GM10248 (cell line): ENCODE data around the gene TNFRSF19.

ENCODE experiments used
- CTCF ChIA-PET: fragments of 300-600 bp; sonication (Branson Sonifier 250); formaldehyde crosslinking; extraction: SDS; loops from one replicate; lab custom pipeline; 2021; ENCODE audit warnings: antibody characterized with exemption; lab: Yijun Ruan, JAX
- POLR2A ChIA-PET: fragments of 350-650 bp; sonication (Branson Sonifier 250); formaldehyde crosslinking; extraction: SDS; loops from one replicate; lab custom pipeline; 2020; ENCODE audit warnings: antibody characterized with exemption; lab: Yijun Ruan, JAX
- DNase-seq: peaks from one replicate; pipeline ENCODE4 v3.0.0; 2012; ENCODE audit errors: extremely low spot score
- TF ChIP-seq, protein P1 (sequence below): IDR thresholded peaks from 2 replicates; pipeline ENCODE4 v1.5.1; 2012; ENCODE audit warnings: mild to moderate bottlenecking, low read depth; ENCODE audit errors: extremely low read depth, missing control alignments, control extremely low read depth

The TNFRSF19 gene

DNA sequence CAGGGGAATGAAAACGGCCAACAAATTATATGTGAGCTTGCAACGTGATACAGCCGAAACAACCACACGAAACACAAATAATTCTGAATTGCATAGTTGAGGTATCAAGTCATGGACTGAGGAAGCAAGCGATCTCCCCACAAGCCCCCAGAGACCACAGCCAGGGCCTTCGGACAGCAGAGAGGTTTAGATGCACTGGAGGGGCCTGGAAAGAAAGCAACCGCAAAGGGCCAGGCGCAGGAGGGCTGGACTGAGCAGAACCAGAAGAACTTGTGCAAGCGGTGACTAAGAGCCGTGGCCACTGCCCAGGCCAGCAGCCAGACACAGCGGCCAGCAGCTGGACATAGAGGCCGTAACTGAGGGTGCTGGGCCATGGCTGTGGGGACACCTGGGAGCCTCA lies 131.4 kb downstream of the TNFRSF19 start:
- TF ChIP-seq, protein P1, sequence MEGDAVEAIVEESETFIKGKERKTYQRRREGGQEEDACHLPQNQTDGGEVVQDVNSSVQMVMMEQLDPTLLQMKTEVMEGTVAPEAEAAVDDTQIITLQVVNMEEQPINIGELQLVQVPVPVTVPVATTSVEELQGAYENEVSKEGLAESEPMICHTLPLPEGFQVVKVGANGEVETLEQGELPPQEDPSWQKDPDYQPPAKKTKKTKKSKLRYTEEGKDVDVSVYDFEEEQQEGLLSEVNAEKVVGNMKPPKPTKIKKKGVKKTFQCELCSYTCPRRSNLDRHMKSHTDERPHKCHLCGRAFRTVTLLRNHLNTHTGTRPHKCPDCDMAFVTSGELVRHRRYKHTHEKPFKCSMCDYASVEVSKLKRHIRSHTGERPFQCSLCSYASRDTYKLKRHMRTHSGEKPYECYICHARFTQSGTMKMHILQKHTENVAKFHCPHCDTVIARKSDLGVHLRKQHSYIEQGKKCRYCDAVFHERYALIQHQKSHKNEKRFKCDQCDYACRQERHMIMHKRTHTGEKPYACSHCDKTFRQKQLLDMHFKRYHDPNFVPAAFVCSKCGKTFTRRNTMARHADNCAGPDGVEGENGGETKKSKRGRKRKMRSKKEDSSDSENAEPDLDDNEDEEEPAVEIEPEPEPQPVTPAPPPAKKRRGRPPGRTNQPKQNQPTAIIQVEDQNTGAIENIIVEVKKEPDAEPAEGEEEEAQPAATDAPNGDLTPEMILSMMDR: no peak
- ChIA-PET POLR2A (no interaction called here), CTCF (interaction anchor here (1.6 kb wide), 1 partner anchor 18 kb away, joined by 3 read pairs; no protein-coding TSS in a partner anchor)
- no peak for DNase-seq

DNA sequence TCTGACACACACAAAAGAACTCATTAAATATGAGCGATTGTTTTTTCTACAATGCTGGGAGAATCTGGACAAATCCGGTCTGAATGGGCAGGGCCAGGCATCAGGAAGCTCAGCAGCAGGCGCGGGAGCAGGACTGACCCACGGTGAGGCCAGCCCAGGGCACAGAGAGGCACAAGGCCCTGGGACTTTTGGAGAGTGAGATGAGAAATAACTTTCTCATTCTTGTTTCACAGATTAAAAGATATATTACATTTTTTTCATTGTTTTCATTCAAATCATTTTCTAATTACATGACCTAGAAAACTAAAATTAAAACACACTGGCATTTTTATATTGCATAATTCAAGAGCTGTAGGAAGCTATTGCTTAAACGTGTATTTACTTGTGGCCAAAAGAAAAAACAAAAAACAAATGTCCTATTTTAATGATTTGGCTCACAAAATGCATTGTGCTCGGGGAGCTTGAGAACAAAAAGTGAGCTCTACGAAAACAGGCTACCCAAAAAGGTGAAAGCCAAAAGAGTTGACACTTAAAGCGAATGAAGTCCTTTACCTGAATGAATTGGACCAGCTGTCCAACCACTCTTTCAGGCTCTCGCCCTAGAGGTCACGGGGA lies 133.1 kb downstream of the TNFRSF19 start:
- ChIA-PET POLR2A (no interaction called here), CTCF (interaction anchor here (0.9 to 1.4 kb wide), 5 partner anchors 9 to 52 kb away, joined by 3 to 5 read pairs (median 3); no protein-coding TSS in a partner anchor)
- DNase-seq: no peak
- TF ChIP-seq, protein P1: no peak

DNA sequence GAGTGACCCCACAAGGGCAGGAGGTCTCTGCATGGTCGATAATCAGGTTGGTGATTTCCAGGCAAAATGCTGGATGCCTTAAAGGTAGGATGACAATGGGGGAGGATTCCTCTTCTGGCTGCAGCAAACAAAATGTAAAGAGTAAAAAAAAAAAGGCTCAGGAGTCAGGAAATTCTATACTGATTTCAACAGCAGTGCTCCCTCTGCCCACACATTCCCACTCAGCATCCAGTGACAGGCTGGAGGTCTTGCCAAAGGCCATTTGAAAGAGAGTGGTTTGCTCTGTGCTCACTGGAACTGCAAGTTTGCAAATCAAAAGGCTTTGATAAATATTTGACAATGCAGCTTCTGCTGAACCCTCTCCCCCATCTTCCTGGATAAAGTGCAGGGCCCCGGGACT lies 135.4 kb downstream of the TNFRSF19 start:
- DNase-seq: no peak
- CTCF ChIA-PET: interaction anchor here (1.7 kb wide), 1 partner anchor 15 kb away, joined by 4 read pairs; no protein-coding TSS in a partner anchor
- TF ChIP-seq, protein P1: no peak
- POLR2A ChIA-PET: no interaction called here

DNA sequence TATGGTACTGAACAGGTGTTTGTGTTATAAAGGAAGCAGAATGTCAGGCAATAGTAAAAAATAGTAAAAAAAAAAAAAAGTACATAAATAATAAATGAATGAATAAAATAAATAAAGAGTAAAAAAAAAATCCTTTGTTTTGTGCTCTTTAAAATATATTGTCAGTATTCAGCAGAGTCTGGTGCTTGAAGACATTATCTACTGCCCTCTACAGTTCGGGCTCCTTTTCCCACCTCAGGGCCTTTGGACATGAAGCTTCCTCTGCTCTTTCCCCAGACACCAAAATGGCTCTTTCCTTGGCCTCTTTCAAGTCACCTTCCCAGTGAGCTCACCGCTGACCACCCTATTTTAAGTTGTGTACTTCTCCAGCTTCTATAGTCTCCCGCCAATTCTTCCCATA lies 137.5 kb downstream of the TNFRSF19 start:
- ChIA-PET POLR2A (no interaction called here), CTCF (interaction anchor here (0.6 to 2.5 kb wide), 14 partner anchors 9 to 283 kb away, joined by 3 to 11 read pairs (median 4); partner anchors contain the start of gene MIPEP)
- DNase-seq: no peak
- TF ChIP-seq, protein P1: peak; percentile 31

DNA sequence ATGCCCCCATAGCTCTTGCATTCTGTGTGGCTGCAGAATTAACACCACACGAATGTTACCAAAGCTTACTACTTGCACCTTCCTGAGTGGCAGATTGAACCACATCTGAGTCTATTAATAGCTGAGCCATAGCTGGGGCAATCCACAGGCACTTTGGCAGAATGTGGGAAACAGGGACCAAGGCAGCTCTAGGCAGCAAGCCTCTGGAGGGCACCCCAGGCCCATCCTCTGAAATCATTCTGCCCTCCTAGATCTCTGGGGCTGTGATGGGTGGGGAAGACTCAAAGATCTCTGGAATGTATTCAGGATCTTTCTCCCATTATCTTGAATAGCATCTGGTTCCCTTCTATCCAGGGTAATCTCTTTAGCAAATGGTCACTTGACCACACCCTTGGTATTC lies 139.3 kb downstream of the TNFRSF19 start:
- TF ChIP-seq, protein P1: no peak
- no peak for DNase-seq
- ChIA-PET CTCF (interaction anchor here (0.9 to 2.5 kb wide), 4 partner anchors 11 to 243 kb away, joined by 4 to 11 read pairs (median 6); partner anchors contain the start of gene MIPEP), POLR2A (no interaction called here)

DNA sequence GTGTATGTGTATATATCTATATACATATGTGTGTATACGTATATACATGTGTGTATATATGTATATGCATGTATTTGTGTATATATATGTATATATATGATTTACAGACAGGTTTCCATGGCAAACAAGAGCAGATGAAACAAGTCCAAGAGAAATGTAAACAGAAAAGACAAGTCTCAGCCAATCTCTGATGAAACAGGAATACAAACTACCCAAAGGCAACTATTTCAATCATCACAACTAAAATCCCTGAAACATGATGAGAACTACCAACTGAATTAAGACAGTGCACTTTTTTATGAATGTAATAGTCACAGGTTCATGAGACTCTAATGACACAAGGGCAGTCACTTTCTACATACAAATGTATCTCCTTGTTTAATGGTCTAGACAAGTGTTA lies 140.2 kb downstream of the TNFRSF19 start:
- TF ChIP-seq, protein P1: no peak
- DNase-seq: no peak
- ChIA-PET CTCF (interaction anchor here (1.0 to 2.4 kb wide), 3 partner anchors 16 to 180 kb away, joined by 3 to 7 read pairs (median 5); no protein-coding TSS in a partner anchor), POLR2A (no interaction called here)
